ENCODE measurements around the gene SSUH2. TPM values are rescaled to one million over a fixed set of nuclear protein-coding genes. Genes with fewer than 3 reads are reported as not detected.
"Not testable (repeated sequence)": the region's sequence is repeated elsewhere in the genome, so short reads cannot be mapped to it uniquely, and the experiment has no call there.

The SSUH2 gene
- total RNA-seq, 1 donor from 2014 or later: 3.9 TPM

- DNase-seq (ENCODE audit: low spot score): no peak
Observed at GRCh38 chr3:8659242-8659641, 14.6 kb upstream of the SSUH2 start.

DNA sequence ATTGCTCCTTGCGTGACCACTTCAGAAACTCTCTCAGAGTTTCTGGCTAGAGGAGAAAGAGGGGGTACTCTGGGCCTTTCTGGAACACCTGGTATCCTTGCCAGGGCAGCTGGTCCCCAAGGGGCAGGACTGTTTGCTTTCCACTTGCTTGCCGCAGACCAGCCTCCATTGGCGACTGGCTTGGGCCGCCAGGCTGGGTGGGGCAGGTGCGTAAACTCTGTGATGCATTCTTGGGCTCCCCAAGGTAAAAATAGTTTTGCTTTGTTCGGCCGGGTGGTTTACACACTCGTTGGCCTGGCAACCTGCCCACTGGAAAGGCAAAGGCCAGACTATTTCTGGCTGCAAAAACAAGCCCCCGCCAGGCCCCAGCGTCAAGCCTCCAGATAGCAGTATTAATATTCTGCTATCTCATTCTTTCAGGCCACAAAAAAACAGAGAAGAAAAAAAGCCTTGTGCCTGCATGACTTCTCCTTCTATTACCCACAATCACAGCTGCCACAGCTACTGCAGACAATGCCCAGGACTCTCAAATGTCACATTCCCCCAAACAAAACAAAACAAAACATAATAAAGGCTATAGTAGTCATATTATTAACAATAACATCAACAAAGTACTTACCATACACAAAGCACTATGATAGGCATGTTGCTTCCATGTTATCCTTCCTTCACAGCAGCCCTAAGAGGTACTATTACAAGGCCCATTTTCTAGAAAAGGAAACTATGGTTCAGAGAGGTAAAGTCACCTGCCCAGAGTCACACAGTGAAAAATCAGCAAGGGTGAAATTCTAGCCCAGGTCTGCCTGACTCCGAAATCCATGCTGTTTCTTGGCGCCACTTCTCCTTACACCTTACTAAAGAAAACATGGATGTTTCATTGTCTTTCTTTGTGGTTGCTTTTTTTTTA is 14.0 kb upstream of the SSUH2 start:
- peak; percentile 86 for DNase-seq (ENCODE audit: low spot score)

DNA sequence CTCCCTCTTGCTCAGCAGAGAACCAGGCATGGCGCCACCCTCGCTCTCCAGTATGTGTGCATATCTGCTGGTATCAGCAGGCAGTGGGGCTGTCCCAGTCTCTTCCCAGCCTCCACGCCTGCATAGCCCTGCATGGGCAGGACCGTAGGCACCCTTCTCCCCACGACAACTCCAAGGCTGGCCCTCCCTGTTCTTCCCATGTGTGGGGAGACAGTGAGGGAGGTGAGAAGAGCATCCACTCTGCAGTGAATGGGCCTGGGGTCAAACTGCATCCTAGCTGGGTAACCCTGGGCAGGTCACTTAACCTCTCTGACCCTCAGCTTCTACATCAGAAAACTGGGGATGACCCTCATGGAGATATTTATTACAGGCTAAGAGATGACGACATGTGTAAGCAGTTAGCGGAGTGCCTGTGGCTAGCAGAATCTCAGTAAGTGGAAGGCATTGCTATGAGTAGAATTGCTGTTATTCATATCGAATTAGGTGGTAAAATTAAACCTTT is 13.3 kb upstream of the SSUH2 start:
- no peak for DNase-seq (ENCODE audit: low spot score)

- no peak for DNase-seq (ENCODE audit: low spot score)
Observed at GRCh38 chr3:8656240-8656639, 11.6 kb upstream of the SSUH2 start.

GRCh38 chr3:8655387-8655835 is 10.8 kb upstream of the SSUH2 start:
- DNase-seq (ENCODE audit: low spot score): no peak

DNA sequence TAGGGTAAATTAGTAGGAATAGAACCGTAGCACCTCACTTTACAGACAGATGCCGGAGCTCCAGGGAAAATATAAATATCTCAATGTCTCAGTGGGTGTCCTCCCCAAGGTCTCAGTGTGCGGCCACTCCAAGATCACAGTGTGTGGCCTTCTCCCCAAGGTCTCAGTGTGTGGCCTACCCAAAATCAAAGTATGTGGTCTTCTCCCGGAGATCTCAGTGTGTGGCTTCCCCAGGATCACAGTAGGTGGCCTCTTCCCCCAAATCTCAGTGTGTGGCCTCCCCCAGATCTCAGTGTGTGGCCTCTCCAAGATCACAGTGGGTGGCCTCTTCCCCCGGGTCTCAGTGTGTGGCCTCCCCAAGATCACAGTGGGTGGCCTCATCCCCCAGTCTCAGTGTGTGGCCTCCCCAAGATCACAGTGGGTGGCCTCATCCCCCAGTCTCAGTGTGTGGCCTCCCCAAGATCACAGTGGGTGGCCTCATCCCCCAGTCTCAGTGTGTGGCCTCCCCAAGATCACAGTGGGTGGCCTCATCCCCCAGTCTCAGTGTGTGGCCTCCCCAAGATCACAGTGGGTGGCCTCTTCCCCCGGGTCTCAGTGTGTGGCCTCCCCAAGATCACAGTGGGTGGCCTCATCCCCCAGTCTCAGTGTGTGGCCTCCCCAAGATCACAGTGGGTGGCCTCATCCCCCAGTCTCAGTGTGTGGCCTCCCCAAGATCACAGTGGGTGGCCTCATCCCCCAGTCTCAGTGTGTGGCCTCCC is 10.2 kb upstream of the SSUH2 start:
- not testable (repeated sequence) for DNase-seq (ENCODE audit: low spot score)

DNA sequence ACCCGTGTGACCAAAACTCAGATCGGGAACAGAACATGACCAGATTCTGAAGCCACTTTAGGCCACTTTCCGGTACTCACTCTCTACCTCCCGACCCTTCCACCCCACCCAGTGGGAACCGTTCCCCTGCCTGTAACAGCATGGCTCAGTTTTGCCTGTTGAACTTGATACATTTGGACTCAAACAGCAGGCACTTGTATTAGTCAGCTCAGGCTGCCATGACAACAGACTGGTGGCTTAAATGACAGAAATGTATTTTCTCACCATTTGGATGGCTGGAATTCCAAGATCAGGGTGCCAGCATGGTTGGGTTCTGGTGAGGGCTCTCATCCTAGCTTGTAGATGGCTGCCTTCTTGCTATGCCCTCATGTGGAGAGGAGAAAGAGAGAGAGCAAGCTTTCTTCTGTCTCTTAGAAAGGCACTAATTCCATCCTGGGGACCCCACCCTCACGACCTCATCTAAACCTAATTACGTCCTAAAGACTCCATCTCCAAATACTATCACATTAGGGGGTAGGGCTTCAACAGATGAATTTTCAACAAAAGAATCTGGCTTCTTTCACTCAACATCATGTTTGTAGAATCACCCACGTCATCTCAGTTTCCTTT is 9.3 kb upstream of the SSUH2 start:
- DNase-seq (ENCODE audit: low spot score): no peak

- no peak for DNase-seq (ENCODE audit: low spot score)
Observed at GRCh38 chr3:8652324-8652987, 7.9 kb upstream of the SSUH2 start.

DNA sequence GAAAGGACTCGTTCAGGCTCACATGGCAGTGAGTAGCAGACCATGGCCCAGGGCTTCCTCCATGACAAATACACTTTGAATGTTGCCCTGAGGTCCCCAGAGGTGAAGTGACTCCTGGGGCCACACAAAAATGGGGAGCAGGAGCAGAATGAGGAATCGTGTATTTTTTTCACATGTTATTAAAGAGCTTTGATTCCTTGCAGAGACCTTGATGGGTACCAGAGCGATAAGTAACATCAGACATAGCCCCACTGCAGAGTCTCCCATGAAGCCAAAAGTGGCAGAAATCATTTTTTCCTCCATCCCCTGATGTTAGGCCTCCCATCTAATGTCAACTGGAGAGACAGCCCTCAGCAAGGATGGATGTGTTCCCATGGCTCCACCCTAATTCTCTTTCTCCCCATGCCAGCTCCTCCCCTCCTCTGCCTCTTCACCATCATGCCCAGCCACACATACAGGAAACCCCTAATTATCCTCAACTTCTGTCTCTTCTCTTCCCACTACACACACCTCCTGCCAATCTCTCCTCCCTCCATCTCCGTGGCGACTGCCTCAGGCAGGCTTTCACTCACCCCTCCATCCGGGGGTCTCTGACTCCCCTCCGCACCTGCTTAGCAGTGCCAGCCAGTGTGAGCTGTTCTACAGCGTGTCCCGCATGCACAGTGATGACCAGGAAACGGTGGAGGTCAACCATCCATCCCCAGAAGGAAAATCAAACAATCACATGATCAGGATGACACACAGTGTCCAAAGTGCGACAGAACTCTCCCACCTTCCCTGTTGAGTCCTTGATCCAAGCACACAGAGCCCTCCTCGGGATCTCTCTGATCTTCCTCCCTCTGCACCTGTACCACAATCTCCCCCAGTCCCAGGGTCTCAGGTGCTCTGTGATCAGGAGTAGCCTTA is 7.1 kb upstream of the SSUH2 start:
- DNase-seq (ENCODE audit: low spot score): no peak

- DNase-seq (ENCODE audit: low spot score): peak; percentile 47
Observed at GRCh38 chr3:8650583-8651416, 6.2 kb upstream of the SSUH2 start.

- DNase-seq (ENCODE audit: low spot score): no peak
Observed at GRCh38 chr3:8649757-8650156, 5.2 kb upstream of the SSUH2 start.

GRCh38 chr3:8648909-8649741 is 4.5 kb upstream of the SSUH2 start:
- no peak for DNase-seq (ENCODE audit: low spot score)

DNA sequence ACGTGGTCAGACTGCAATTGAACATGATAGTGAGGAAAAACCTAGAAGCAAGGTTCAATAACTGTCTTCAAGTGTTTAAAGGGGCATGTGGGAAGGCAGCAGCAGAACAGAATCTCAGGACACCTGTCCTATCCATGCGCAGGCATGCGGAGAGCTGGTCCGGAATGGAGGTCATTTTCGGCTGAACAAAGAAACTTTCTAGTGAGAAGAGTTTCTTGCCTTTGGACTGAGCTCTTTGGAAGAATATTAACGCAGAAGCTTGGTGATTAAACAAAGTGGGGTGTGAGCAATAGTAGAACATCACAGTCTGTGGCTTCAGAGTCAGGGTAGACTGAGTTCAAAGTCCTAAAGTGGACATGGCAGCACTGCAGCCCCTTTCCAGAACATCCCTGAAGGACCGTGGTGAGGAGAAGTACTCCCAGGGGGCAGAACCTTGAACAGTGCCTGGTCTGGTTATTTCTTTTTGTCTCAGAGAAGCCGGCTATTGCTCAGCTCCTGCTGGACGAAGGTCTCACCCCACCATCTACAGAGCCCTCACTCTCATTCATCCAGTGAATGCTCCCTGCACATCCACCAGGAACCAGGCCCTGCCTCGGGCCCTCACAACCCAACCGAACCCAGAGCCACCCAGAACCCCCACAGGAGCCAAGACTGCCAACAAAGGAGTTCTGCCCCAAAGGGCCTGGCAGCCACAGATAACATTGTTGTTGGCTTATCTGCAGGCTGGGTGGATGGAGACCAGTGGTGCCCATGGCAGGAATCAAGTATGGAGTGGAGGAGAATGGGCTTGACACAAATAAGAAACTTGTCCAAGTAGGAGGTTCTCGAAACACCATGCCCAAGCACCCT is 2.8 kb upstream of the SSUH2 start:
- DNase-seq (ENCODE audit: low spot score): no peak

- DNase-seq (ENCODE audit: low spot score): no peak
Observed at GRCh38 chr3:8646313-8646938, 1.8 kb upstream of the SSUH2 start.

DNA sequence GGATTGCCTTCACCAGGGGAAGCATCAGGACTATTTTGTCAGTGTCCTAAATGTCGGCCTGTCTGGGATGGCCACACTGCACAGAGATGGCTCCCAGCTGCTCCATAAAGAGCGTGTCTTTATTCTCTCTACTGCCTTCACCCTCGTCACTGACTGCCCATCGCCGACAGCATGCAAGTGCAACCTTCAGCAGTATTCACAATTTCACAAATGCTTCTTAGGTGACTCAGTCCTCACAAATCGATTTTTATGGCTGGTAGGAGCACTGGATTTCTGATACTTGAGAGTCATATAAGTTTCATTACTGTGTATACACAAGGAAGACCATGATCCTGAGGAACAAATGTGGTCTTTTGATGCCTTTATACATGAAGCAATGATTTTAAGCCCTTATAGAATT is 1.1 kb upstream of the SSUH2 start:
- no peak for DNase-seq (ENCODE audit: low spot score)

- no peak for DNase-seq (ENCODE audit: low spot score)
Observed at GRCh38 chr3:8643693-8644365, 769 bp downstream of the SSUH2 start.

GRCh38 chr3:8642001-8642400 is 2.6 kb downstream of the SSUH2 start:
- no peak for DNase-seq (ENCODE audit: low spot score)
